ENCODE results near the gene EPHB2. TPM values are rescaled to one million over a fixed set of nuclear protein-coding genes. Genes with fewer than 3 reads are reported as not detected.

Gene EPHB2
- total and polyA plus RNA-seq, 9 donors, result 2.5 to 55.1 (median 15.1) TPM

DNA sequence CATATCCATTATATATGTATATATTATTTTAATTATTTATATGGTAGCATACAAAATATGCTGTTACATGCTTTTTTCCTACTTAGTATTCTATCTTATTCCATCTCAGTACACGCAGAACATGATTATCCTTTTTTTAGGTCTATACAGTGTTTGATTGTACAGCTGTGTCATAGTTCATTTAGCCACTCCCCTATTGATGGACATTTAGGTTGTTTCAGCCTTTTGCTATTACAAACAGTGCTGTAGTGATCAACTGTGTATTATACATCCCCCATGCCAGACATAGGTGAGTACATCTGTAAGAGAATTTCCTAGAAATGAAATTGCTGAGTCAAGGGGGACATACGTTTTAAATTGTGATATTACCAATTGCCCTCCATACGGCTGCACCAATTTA is 246.4 kb downstream of the EPHB2 start:
- intact Hi-C loops (cut with DNase I), result no loop called here
- Histone ChIP-seq H3K27me3 (no peaks in the 10 kb centered on the region), H3K9me3 (no peaks in the 10 kb centered on the region), H3K4me1 (ENCODE audit: insufficient read depth) (peaks cover 3% of the 10 kb centered on the region), H3K4me3 (no peak overlapping the region), H3K36me3 (no peaks in the 10 kb centered on the region), H3K27ac (no peak overlapping the region)
- no peak for DNase-seq
- WGBS, 3 donors, result 57 to 67% (median 67%) methylated on average over 3 of the region's 3 CpGs
- TF ChIP-seq POLR2A (IDR thresholded peaks at IDR 0.05) (no peak), EP300 (IDR thresholded peaks at IDR 0.05) (no peak)
- TF ChIP-seq, protein P1, sequence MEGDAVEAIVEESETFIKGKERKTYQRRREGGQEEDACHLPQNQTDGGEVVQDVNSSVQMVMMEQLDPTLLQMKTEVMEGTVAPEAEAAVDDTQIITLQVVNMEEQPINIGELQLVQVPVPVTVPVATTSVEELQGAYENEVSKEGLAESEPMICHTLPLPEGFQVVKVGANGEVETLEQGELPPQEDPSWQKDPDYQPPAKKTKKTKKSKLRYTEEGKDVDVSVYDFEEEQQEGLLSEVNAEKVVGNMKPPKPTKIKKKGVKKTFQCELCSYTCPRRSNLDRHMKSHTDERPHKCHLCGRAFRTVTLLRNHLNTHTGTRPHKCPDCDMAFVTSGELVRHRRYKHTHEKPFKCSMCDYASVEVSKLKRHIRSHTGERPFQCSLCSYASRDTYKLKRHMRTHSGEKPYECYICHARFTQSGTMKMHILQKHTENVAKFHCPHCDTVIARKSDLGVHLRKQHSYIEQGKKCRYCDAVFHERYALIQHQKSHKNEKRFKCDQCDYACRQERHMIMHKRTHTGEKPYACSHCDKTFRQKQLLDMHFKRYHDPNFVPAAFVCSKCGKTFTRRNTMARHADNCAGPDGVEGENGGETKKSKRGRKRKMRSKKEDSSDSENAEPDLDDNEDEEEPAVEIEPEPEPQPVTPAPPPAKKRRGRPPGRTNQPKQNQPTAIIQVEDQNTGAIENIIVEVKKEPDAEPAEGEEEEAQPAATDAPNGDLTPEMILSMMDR (IDR thresholded peaks at IDR 0.05), result no peak

DNA sequence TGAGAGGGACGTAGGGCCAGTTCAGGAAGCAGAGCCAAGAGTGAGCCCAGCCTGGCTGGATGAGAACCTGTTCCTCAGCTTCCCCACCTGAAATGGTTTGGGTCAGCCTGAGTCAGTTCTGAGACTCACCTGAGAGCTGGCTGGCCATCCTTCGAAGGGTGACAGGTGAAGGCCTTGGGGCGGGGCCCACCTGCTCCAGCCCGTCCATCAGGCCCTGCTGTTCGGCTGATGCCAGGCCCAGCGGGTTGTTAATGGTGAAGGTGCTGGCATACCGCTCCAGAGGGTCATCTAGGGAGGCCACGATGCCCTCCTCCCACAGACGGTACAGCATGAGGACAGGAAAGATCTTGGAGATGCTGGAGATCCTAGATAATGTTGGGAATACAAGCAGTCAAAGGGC is 247.9 kb downstream of the EPHB2 start:
- TF ChIP-seq, protein P1 (IDR thresholded peaks at IDR 0.05), result no peak
- TF ChIP-seq POLR2A (IDR thresholded peaks at IDR 0.05), result no peak
- TF ChIP-seq EP300 (IDR thresholded peaks at IDR 0.05), result no peak
- Histone ChIP-seq H3K9me3 (no peaks in the 10 kb centered on the region), H3K27ac (no peak overlapping the region), H3K4me1 (ENCODE audit: insufficient read depth) (no peaks in the 10 kb centered on the region), H3K36me3 (no peaks in the 10 kb centered on the region), H3K27me3 (no peaks in the 10 kb centered on the region), H3K4me3 (no peak overlapping the region)
- no peak for DNase-seq
- intact Hi-C loops (cut with DNase I), result no loop called here
- WGBS, 3 donors, result 78 to 89% (median 87%) methylated on average over 9 of the region's 9 CpGs

- WGBS, 3 donors, result 79 to 82% (median 80%) methylated on average over 7 of the region's 7 CpGs
- no peaks in the 10 kb centered on the region for H3K36me3 ChIP-seq
- DNase-seq, result no peak
- H3K4me3 ChIP-seq, result no peak overlapping the region
- TF ChIP-seq EP300 (IDR thresholded peaks at IDR 0.05), result no peak
- TF ChIP-seq, protein P1 (IDR thresholded peaks at IDR 0.05), result no peak
- no peak for TF ChIP-seq POLR2A (IDR thresholded peaks at IDR 0.05)
- H3K4me1 ChIP-seq (ENCODE audit: insufficient read depth), result no peaks in the 10 kb centered on the region
- no peaks in the 10 kb centered on the region for H3K27me3 ChIP-seq
- H3K9me3 ChIP-seq, result no peaks in the 10 kb centered on the region
- intact Hi-C loops (cut with DNase I), result loop anchor here in 1 of 4 donors (10.0 kb wide), 1 partner anchor 255 kb away; no protein-coding TSS in a partner anchor
- no peak overlapping the region for H3K27ac ChIP-seq
Measured at GRCh38 chr1:22959545-22960360, 249.1 kb downstream of the EPHB2 start.

DNA sequence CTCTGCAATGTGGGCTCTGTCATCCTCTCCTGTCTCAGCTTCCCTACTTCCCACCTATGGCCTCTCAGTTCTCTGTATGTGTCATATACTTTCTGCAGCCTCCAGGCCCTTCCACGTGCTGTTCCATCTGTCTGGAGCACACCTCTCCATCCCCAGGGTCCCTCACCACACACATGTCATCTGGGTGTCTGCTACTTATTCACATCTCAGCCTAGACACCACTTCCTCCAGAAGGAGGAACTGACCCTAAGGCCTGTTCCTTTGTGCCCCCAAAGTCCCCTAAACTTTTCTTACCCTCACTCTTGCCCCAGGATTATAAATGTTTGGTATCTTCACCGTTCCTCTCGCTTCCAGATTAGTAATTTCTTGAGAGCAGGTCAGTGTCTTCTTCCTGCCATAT is 251.9 kb downstream of the EPHB2 start:
- Histone ChIP-seq H3K27ac (no peak overlapping the region), H3K4me3 (no peak overlapping the region), H3K27me3 (no peaks in the 10 kb centered on the region), H3K4me1 (ENCODE audit: insufficient read depth) (no peaks in the 10 kb centered on the region), H3K9me3 (peaks cover 0 to 7% of the 10 kb centered on the region in 2 donors), H3K36me3 (no peaks in the 10 kb centered on the region)
- TF ChIP-seq EP300 (IDR thresholded peaks at IDR 0.05) (no peak), POLR2A (IDR thresholded peaks at IDR 0.05) (no peak)
- TF ChIP-seq, protein P1 (IDR thresholded peaks at IDR 0.05), result no peak
- no peak for DNase-seq
- WGBS, 3 donors, result 53 to 74% (median 63%) methylated on average over 3 of the region's 3 CpGs
- intact Hi-C loops (cut with DNase I), result loop anchor here in 2 of 4 donors (2.0 to 10.0 kb wide), 2 partner anchors 258 to 262 kb away; no protein-coding TSS in a partner anchor
